Common myeloid progenitor, CD34-positive (primary cell): Measurements from ENCODE around the gene PCK1.
A peak's percentile ranks its signal among the peaks of the same experiment; 100 is the strongest.

Experiments used
- CTCF ChIA-PET: fragments of 350-600 bp; sonication (Branson Sonifier 250); formaldehyde crosslinking; loops from one replicate; lab custom pipeline; 2021; ENCODE audit warnings: antibody characterized with exemption; lab: Charles Lee
- POLR2A ChIA-PET: fragments of 350-600 bp; sonication (Branson Sonifier 250); formaldehyde crosslinking; loops from one replicate; lab custom pipeline; 2021; ENCODE audit warnings: antibody characterized with exemption; lab: Charles Lee
- DNase-seq, 3 donors: peaks; one replicate each; pipeline versions ENCODE4 v3.0.0 to v3.0.0-alpha.2; 2013
- H3K27ac ChIP-seq, 2 experiments: 1 replicate in 1 of 2; 2 replicates in 1 of 2; pipeline ENCODE4 v1.7.0; 2013; ENCODE audit warnings: inconsistent platforms in 2 of 2, low read length in 2 of 2, mild to moderate bottlenecking in 2 of 2, low read depth in 1 of 2, moderate library complexity in 1 of 2; ENCODE audit not compliant: severe bottlenecking in 2 of 2, insufficient read depth in 1 of 2, poor library complexity in 1 of 2
- H3K27me3 ChIP-seq, 5 experiments: replicated peaks in 2 of 5; 1 replicate in 3 of 5; 2 replicates in 2 of 5; pipeline versions ENCODE4 v1.6.1 to v1.7.0; 2013; ENCODE audit warnings: low read length in 4 of 5, mild to moderate bottlenecking in 2 of 5, moderate library complexity in 2 of 5, inconsistent platforms in 1 of 5; ENCODE audit not compliant: insufficient read depth in 5 of 5, control insufficient read depth in 4 of 5
- H3K36me3 ChIP-seq, 4 experiments: 1 replicate in 2 of 4; 2 replicates in 2 of 4; pipeline versions ENCODE4 v1.6.1 to v1.7.0; 2013; ENCODE audit warnings: low read length in 3 of 4, control low read depth in 1 of 4, mild to moderate bottlenecking in 1 of 4; ENCODE audit not compliant: control insufficient read depth in 4 of 4, insufficient read depth in 4 of 4
- H3K4me1 ChIP-seq, 4 experiments: 1 replicate in 3 of 4; 2 replicates in 1 of 4; pipeline versions ENCODE4 v1.6.1 to v1.7.1; 2013; ENCODE audit warnings: low read length in 3 of 4, mild to moderate bottlenecking in 3 of 4, control low read depth in 1 of 4, inconsistent platforms in 1 of 4, moderate library complexity in 1 of 4; ENCODE audit not compliant: control insufficient read depth in 4 of 4, insufficient read depth in 4 of 4; ENCODE audit errors: control extremely low read depth in 1 of 4
- H3K4me3 ChIP-seq, 7 experiments: 1 replicate in 4 of 7; 2 replicates in 3 of 7; pipeline versions ENCODE4 v1.5.1 to v1.7.0; 2013; ENCODE audit warnings: mild to moderate bottlenecking in 7 of 7, low read length in 6 of 7, moderate library complexity in 6 of 7, inconsistent platforms in 2 of 7, low read depth in 2 of 7, control low read depth in 1 of 7; ENCODE audit not compliant: insufficient read depth in 4 of 7, control insufficient read depth in 1 of 7; ENCODE audit errors: extremely low read depth in 1 of 7
- H3K9me3 ChIP-seq, 5 experiments: 1 replicate in 4 of 5; 2 replicates in 1 of 5; pipeline versions ENCODE4 v1.6.1 to v1.7.1; 2013; ENCODE audit warnings: low read length in 4 of 5, mild to moderate bottlenecking in 2 of 5, inconsistent platforms in 1 of 5, low read depth in 1 of 5, moderate library complexity in 1 of 5; ENCODE audit not compliant: control insufficient read depth in 4 of 5, insufficient read depth in 2 of 5; ENCODE audit errors: control extremely low read depth in 1 of 5
- WGBS: methylation state at CpG from one replicate; pipeline ENCODE4 v1.1.5; 2013; ENCODE audit not compliant: insufficient coverage; 5-methylcytosine and 5-hydroxymethylcytosine counted together

PCK1 gene

GRCh38 chr20:57595041-57596030 is 34.4 kb downstream of the PCK1 start:
- WGBS = 92% methylated on average over 23 of the region's 25 CpGs
- POLR2A ChIA-PET = no interaction called here

DNA sequence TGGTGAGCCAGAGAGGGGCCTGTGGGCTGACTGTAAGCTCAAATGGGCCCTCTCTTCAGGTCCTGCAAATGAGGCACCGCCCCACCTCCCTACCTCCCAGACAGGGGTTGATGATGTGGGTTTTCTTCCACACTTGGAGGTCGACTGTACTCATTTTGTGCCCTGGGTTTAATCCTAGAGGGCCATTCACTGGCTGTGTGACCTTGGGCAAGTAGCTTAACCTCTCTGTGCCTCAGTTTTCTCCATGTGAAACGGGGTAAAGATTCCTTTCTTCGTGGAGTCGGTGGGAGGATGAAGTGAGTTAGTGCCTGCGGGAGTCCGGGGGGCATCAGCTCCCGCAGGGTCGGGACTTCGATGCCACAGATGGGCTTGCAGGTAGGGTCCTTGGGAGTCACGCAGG is 35.4 kb downstream of the PCK1 start:
- Histone ChIP-seq H3K27ac (no peak overlapping the region), H3K36me3 (no peaks in the 10 kb centered on the region), H3K4me1 (peaks cover 0 to 4% (median 0%) of the 10 kb centered on the region in 4 experiments), H3K9me3 (no peaks in the 10 kb centered on the region), H3K4me3 (no peak overlapping the region), H3K27me3 (peaks cover 0 to 6% (median 0%) of the 10 kb centered on the region in 5 experiments)
- ChIA-PET POLR2A (no interaction called here), CTCF (interaction anchor here (0.7 to 4.6 kb wide), 26 partner anchors 8 to 624 kb away, joined by 3 to 31 read pairs (median 6); partner anchors contain the start of gene ZBP1)
- WGBS = 74% methylated on average over 8 of the region's 11 CpGs
- DNase-seq = no peak

More at GRCh38 chr20:57595041-57596030, 34.4 kb downstream of the PCK1 start:
- CTCF ChIA-PET = interaction anchor here (0.7 to 4.6 kb wide), 30 partner anchors 7 to 625 kb away, joined by 3 to 31 read pairs (median 4); partner anchors contain the start of gene ZBP1
- Histone ChIP-seq H3K4me3 (no peak overlapping the region), H3K27ac (no peak overlapping the region), H3K9me3 (no peaks in the 10 kb centered on the region), H3K36me3 (no peaks in the 10 kb centered on the region), H3K27me3 (peaks cover 0 to 9% (median 0%) of the 10 kb centered on the region in 5 experiments), H3K4me1 (peaks cover 0 to 4% (median 0%) of the 10 kb centered on the region in 4 experiments)
- no peak for DNase-seq

- H3K36me3 ChIP-seq = no peaks in the 10 kb centered on the region
- H3K27me3 ChIP-seq = peaks cover 0 to 8% (median 0%) of the 10 kb centered on the region in 5 experiments
- DNase-seq = peak; percentile 59 to 75 (median 74)
- peak overlapping the region in 2 of 7 experiments; percentile 11 to 60 for H3K4me3 ChIP-seq
- ChIA-PET CTCF (interaction anchor here (0.6 to 4.6 kb wide), 26 partner anchors 9 to 623 kb away, joined by 3 to 31 read pairs (median 6); partner anchors contain the start of gene ZBP1), POLR2A (no interaction called here)
- no peaks in the 10 kb centered on the region for H3K9me3 ChIP-seq
- no peak overlapping the region for H3K27ac ChIP-seq
- 22% methylated on average over 39 of the region's 39 CpGs for WGBS
- peaks cover 0 to 4% (median 0%) of the 10 kb centered on the region in 4 experiments for H3K4me1 ChIP-seq
These were observed 36.4 kb downstream of the PCK1 start for GRCh38 chr20:57596998-57597939.

DNA sequence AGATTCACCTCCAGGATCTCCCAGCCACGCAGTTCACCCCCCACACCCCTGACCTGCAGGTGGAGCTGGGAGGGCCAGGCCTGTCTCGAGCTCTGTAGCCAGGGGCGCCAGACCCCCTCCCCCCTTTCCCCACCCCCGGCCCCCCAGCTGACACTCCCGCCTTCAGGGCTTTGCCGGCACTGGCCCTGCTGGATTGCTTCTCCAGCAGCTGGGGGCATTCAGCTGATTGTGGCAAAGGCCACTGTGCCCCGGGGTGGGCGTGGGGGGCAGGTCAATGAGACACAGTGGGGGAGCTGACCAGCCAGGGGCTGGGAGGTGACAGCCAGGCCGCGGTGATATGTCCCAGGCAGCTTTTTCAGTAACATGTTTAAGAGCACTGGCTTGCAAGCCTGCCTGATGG is 37.1 kb downstream of the PCK1 start:
- DNase-seq = no peak
- H3K27me3 ChIP-seq = peaks cover 0 to 8% (median 0%) of the 10 kb centered on the region in 5 experiments
- WGBS = 79% methylated on average over 5 of the region's 10 CpGs
- H3K4me3 ChIP-seq = no peak overlapping the region
- CTCF ChIA-PET = interaction anchor here (0.8 to 4.6 kb wide), 13 partner anchors 13 to 613 kb away, joined by 3 to 28 read pairs (median 5); no protein-coding TSS in a partner anchor
- no peaks in the 10 kb centered on the region for H3K36me3 ChIP-seq
- peaks cover 0 to 4% (median 0%) of the 10 kb centered on the region in 4 experiments for H3K4me1 ChIP-seq
- no peaks in the 10 kb centered on the region for H3K9me3 ChIP-seq
- POLR2A ChIA-PET = no interaction called here
- no peak overlapping the region for H3K27ac ChIP-seq

GRCh38 chr20:57598491-57598890 is 37.6 kb downstream of the PCK1 start:
- H3K4me3 ChIP-seq = no peak overlapping the region
- no peaks in the 10 kb centered on the region for H3K9me3 ChIP-seq
- no peaks in the 10 kb centered on the region for H3K36me3 ChIP-seq
- POLR2A ChIA-PET = no interaction called here
- peaks cover 0 to 4% (median 0%) of the 10 kb centered on the region in 4 experiments for H3K4me1 ChIP-seq
- H3K27me3 ChIP-seq = peaks cover 0 to 8% (median 0%) of the 10 kb centered on the region in 5 experiments
- DNase-seq = no peak
- WGBS = 95% methylated on average over 5 of the region's 5 CpGs
- no peak overlapping the region for H3K27ac ChIP-seq
- CTCF ChIA-PET = interaction anchor here (0.8 to 4.6 kb wide), 14 partner anchors 9 to 613 kb away, joined by 3 to 28 read pairs (median 5); no protein-coding TSS in a partner anchor
